ENCODE data around the gene ATP6V1G1.
A peak's percentile ranks its signal among the peaks of the same experiment; 100 is the strongest.
"Not testable (repeated sequence)": the region's sequence is repeated elsewhere in the genome, so short reads cannot be mapped to it uniquely, and the experiment has no call there.

Gene ATP6V1G1

GRCh38 chr9:114587345-114588202 is at the start of gene ATP6V1G1:
Gene ATP6V1G1 (plus strand): TSS chr9:114587769. CDS start chr9:114587839, 70 bp downstream.
- peak; percentile 99 for DNase-seq

- DNase-seq: peak; percentile 50
Measured at GRCh38 chr9:114538241-114538640, 49.3 kb upstream of the ATP6V1G1 start.

- DNase-seq: no peak
Measured at GRCh38 chr9:114539701-114540380, 47.7 kb upstream of the ATP6V1G1 start.

GRCh38 chr9:114545055-114545454 is 42.5 kb upstream of the ATP6V1G1 start:
- DNase-seq: no peak

- no peak for DNase-seq
Measured at GRCh38 chr9:114546851-114547250, 40.7 kb upstream of the ATP6V1G1 start.

GRCh38 chr9:114549697-114550330 is 37.8 kb upstream of the ATP6V1G1 start:
- DNase-seq: no peak

GRCh38 chr9:114551750-114552685 is 35.6 kb upstream of the ATP6V1G1 start:
- DNase-seq: peak; percentile 50

GRCh38 chr9:114552706-114553105 is 34.9 kb upstream of the ATP6V1G1 start:
- no peak for DNase-seq

GRCh38 chr9:114553202-114553601 is 34.4 kb upstream of the ATP6V1G1 start:
- DNase-seq: no peak

GRCh38 chr9:114555696-114556095 is 31.9 kb upstream of the ATP6V1G1 start:
- no peak for DNase-seq

- no peak for DNase-seq
Measured at GRCh38 chr9:114558027-114558675, 29.4 kb upstream of the ATP6V1G1 start.

- DNase-seq: no peak
Measured at GRCh38 chr9:114559830-114560513, 27.6 kb upstream of the ATP6V1G1 start.

GRCh38 chr9:114560956-114561355 is 26.6 kb upstream of the ATP6V1G1 start:
- no peak for DNase-seq

- DNase-seq: no peak
Measured at GRCh38 chr9:114561771-114562170, 25.8 kb upstream of the ATP6V1G1 start.

- DNase-seq: no peak
Measured at GRCh38 chr9:114565204-114565603, 22.4 kb upstream of the ATP6V1G1 start.

- no peak for DNase-seq
Measured at GRCh38 chr9:114570742-114571141, 16.8 kb upstream of the ATP6V1G1 start.

GRCh38 chr9:114571391-114571790 is 16.2 kb upstream of the ATP6V1G1 start:
- no peak for DNase-seq

- DNase-seq: no peak
Measured at GRCh38 chr9:114572199-114572598, 15.4 kb upstream of the ATP6V1G1 start.

- no peak for DNase-seq
Measured at GRCh38 chr9:114574438-114574837, 13.1 kb upstream of the ATP6V1G1 start.

- DNase-seq: not testable (repeated sequence)
Measured at GRCh38 chr9:114576779-114577178, 10.8 kb upstream of the ATP6V1G1 start.

GRCh38 chr9:114578134-114578533 is 9.4 kb upstream of the ATP6V1G1 start:
- not testable (repeated sequence) for DNase-seq

All from CD4-positive, alpha-beta T cell treated with Interleukin-15 for 1 hour (primary cell).